GM21717 (cell line): Measurements from ENCODE around the gene CHST8.

Experiments used
- ATAC-seq: cut with Tn5 transposase; IDR thresholded peaks from one replicate; pipeline ENCODE4 v1.9.1; 2021; ENCODE audit warnings: mild to moderate bottlenecking, moderate library complexity; ENCODE audit not compliant: unreplicated experiment

The CHST8 gene

DNA sequence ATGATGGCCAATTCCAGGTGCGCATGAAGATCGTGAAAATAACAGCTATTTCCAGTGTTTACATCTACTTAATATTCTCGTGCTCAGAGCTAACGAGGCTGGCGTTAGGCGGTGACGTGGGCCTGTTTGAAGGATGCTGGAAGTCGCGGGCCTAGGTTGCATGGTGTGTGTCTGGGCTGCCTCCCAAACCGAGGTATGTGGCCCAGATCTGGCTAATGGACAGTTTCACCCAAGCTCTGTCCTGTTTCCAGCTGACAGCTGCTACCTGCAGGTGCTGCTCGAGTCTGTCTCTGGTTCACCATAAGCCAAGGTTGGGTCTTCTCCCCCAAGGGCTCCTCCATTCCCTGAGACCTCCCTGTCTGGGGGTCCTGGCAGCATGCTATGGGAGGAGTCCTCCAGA lies 134.4 kb downstream of the CHST8 start:
- no peak for ATAC-seq

- no peak for ATAC-seq
Observed at GRCh38 chr19:33758541-33759013, 136.8 kb downstream of the CHST8 start.

DNA sequence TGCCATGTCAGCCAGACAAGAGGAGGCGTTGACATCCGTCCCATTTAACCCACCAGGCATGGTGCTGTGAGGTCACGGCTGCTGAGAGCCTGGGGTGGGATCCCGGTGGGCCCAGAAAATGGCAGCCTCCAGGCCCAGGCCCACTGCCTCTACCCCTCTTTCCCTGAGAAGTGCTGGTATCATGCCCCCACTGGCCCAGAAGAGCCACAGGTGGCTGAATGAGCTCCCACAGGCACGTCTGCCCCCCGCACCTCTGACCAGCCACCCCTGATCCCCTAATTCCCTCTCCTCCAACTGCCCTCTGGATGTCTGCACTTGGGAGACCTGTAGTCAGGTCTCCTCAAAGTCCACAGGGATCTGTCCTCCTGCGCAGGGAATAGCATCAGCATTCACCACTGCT lies 137.6 kb downstream of the CHST8 start:
- ATAC-seq, result no peak

DNA sequence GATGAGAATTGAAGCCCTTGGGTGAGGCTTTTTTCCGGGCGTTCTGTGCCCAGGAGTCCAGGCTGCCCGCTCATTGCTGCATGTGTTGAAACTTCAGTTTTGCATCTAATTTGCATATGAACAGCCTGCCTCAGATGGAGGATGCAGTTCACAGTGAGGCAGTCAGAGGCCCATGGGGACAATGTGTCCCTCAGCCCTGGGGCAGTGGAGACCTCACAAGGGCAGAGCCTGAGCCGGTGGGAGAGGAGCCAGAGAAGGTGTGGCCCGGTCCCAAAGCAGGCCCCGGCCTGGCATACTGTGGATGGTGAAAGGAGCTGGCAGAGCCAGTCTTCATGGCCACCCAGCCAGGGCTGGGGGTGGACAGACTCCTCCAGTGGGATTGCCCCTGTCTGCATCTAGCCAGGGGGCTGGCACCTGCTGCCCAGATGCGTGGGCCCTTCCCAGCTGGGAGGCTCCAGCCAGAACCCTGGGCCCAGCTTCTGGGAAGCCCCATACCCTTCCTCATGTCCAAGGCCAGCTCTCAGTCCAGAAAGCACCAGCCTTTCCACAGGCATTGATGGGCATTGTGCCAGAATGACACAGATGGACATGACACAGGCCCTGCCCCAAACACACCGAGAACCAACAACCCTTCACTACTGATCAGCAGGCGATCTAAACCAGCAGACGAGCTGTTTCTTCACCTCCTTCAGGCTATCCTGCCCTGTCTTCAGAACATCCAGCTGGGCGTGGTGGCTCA lies 142.0 kb downstream of the CHST8 start:
- no peak for ATAC-seq

DNA sequence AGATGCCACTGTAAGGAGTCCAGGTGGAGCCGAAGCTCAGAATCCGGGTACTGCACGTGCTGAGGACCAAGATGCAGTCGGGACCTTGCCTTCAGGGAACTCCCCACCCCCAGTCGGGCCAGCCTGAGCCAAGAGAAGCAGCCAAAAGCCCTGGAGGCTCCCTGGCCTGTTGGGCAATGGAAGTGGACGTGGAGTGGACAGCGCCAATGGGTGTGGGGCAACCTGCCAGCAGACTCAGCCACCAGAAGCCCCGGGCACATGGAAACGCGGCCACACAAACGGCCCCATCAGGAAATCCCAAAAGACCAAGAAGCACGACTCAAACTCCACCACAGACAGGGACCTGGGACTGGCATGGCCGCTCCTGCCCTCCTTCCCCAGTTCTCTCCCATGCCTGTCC lies 144.9 kb downstream of the CHST8 start:
- ATAC-seq, result no peak

DNA sequence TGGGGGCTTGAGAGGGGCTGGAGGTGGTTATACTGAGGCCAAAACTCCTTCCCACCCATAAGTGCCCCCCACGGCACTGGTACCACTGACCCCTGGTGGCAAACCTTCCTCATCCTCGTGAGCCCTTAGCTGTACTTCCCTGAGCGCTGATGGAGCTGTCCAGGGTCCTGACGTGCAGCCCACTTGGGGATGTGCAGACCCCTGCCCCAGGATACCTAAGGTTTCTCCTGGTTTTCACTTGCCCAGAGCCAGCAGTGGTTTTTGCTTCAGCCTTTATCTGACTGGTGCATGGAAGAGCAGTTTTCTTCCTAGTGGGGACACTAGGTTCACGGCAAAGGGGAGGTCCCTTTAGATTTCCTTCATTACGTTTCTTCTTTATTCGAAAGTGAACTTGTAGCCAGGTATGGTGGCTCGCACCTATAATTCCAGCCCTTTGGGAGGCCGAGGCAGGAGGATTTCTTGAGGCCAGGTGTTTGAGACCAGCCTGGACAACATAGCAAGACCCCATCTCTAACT lies 146.2 kb downstream of the CHST8 start:
- no peak for ATAC-seq

DNA sequence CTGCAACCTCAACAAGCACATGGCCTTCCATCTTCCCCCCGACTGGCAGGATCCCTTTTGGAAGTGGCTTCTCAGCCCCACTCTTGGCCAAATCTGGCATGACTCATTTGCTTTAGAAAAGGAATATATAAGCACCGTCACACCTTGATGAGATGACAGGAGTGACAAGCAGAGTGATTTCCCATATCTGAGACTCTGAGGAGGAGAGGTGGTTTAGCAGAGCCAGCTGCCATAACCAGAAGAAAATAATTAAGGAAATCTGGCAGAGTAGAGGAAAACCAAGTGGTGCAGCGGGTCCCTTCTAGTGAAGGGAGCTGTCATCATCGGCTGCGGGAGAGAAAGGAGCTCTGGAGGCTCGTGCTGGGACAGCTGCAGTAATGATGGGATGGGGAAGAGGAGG lies 147.5 kb downstream of the CHST8 start:
- no peak for ATAC-seq

GRCh38 chr19:33770107-33770506 lies 148.4 kb downstream of the CHST8 start:
- ATAC-seq, result no peak

GRCh38 chr19:33771384-33772101 lies 149.8 kb downstream of the CHST8 start:
- ATAC-seq, result no peak

DNA sequence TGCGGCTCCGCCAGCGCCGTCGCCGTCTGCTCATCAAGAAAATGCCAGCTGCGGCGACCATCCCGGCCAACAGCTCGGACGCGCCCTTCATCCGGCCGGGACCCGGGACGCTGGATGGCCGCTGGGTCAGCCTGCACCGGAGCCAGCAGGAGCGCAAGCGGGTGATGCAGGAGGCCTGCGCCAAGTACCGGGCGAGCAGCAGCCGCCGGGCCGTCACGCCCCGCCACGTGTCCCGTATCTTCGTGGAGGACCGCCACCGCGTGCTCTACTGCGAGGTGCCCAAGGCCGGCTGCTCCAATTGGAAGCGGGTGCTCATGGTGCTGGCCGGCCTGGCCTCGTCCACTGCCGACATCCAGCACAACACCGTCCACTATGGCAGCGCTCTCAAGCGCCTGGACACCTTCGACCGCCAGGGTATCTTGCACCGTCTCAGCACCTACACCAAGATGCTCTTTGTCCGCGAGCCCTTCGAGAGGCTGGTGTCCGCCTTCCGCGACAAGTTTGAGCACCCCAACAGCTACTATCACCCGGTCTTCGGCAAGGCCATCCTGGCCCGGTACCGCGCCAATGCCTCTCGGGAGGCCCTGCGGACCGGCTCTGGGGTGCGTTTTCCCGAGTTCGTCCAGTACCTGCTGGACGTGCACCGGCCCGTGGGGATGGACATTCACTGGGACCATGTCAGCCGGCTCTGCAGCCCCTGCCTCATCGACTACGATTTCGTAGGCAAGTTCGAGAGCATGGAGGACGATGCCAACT lies 150.5 kb downstream of the CHST8 start:
- ATAC-seq, result no peak

- no peak for ATAC-seq
Observed at GRCh38 chr19:33772858-33773180, 151.1 kb downstream of the CHST8 start.

GRCh38 chr19:33773704-33774624 lies 152.2 kb downstream of the CHST8 start:
- no peak for ATAC-seq

DNA sequence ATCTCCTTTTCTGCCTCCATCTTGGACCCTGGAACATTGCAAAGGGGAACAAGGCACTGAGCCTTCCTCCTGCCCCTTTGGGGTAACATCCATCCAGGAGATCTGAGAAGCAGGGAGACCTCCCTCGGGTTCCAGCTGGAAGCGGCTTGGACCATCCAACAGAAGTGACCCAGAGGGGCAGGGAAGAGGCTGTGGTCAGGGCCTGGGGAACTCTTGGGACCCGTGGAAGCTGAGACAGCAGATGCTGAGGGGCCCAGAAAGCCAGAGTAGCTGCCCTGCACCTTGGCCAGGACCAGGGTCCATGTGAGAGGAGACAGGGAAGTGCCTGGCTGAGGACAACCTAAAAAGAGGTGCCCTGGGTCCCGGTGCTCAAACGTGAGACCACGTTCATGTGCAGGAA lies 153.0 kb downstream of the CHST8 start:
- no peak for ATAC-seq

GRCh38 chr19:33775731-33776487 lies 154.2 kb downstream of the CHST8 start:
- ATAC-seq, result no peak

DNA sequence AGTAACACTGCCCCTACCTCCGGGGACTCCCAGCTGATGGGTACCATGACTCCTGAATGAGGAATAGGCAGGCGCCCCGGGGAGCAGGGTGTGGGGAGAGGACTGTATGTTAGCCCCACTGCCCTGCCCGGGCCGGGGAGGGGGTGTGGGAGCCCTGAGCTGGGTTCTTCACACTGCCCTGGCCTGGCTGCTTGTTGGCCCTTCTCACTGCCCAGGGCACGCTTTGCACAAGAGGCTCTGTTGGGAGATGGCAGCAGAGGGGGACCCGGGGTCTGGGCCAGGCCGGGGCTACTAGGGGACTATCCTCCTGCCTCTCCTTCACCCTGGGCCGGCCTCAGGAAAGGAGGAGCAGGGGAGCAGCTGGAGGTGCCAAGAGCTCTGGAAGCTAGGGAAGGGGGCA lies 155.6 kb downstream of the CHST8 start:
- ATAC-seq, result no peak

GRCh38 chr19:33777753-33778088 lies 156.0 kb downstream of the CHST8 start:
- ATAC-seq, result no peak

DNA sequence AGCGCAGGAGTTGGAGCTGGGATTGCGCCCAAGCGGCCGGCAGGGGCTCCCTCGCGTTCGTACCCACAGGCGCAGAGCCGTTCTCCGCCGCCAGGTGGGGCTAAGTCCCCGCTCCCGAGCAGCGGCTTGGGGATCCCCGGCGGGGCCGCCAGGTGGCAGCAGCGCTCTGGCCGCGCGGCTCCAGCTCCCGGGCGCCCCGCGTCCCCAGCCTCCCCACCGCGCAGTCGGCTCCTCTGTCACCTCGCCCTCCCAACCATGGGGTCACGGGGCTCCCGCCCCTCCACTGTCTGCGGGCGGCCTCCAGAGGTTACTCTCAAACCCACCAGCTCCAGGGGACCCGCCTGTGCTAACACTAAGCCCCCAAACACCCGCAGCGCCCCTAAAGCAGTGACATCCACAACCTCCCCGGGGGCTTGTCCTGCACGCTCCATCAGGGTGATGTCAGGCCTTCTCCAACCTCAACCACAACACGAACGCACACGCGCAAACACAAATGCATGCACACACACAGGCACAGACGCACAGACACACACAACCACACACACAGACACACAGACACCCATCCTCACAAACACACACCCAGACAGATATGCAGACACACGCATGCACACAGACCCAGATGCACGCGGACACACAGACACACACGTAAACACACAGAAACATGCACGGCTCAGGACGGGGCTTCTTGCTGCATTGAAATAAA lies 156.5 kb downstream of the CHST8 start:
- no peak for ATAC-seq

- ATAC-seq, result no peak
Observed at GRCh38 chr19:33779849-33780248, 158.1 kb downstream of the CHST8 start.

DNA sequence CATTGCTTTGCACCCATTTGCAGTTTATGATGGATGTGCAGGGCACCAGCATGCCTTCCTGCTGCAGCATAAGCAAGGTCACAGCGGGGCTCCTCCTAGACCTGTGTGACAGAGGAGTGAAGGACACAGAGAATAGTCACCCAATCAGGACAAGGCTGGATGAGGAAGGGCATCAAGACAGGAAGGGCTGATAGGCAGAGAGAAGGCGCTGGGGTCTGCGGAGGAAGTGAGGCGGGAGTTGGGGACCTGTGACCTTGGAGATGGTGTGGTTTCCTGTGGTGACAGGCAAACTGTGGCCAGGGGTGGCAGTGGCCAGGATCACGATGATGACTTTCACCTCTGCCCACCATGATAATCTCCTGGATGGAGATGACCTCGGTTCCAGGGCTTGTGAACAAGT lies 158.5 kb downstream of the CHST8 start:
- no peak for ATAC-seq
